GM19240 (cell line): Measurements from ENCODE around the gene EXD3.

Experiments
- DNase-seq: peaks from one replicate; pipeline ENCODE4 v3.0.0; 2011; ENCODE audit warnings: low spot score; ENCODE audit not compliant: insufficient read length

EXD3 gene

GRCh38 chr9:137276473-137277328 is 146.3 kb downstream of the EXD3 start:
- no peak for DNase-seq

GRCh38 chr9:137275588-137276472 is 147.1 kb downstream of the EXD3 start:
- no peak for DNase-seq

- DNase-seq, result no peak
Measured at GRCh38 chr9:137275203-137275587, 147.8 kb downstream of the EXD3 start.

DNA sequence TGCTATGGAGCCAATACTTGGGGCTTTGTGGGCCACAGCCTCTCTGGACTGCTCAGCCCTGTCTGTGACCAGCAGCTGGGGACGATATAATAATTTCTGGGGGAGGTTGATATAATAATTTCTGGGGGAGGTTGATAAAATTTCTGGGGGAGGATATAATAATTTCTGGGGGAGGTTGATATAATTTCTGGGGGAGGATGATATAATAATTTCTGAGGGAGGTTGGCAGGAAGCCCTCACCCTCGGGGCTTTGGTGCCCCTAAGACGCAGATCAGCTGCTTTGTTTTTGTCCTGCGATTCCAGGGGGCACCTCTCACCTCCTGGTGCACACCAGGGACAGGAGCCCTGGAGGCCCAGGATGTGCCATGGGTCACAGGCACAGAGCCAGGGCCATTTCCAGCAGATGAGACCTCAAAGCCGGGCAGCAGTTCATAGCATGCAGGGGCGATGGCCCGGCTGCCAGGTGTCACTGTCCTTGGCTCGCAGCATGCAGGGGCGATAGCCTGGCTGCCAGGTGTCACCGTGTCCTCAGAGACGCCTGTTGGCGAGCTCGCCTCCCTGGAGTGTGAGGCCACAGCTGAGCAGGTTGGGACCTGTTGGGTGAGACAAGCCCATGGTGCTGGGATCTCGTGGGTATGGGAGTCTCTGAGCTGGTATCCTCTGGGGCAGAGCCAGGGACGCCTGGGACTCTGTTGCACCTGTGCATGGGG is 149.2 kb downstream of the EXD3 start:
- DNase-seq, result no peak

DNA sequence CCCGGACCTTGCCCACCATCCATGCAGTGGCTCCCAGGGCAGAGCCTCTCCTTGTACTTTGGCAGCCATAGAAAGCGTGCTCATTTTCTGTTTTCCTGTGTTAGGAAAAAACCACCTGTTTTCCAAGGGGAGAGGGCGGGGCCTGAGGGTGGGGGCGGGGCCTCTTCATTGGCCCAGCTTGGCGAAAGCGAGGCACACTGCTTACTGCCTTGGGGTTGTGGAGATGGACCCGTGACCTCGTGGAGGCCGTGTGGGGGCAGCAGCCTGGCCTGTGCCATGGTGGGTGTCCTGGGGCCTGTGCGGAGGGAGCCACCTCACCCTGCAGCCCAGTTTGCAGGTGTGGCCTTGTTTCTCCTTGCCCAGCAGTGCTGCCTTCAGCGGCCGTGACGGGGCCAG is 149.9 kb downstream of the EXD3 start:
- no peak for DNase-seq

DNA sequence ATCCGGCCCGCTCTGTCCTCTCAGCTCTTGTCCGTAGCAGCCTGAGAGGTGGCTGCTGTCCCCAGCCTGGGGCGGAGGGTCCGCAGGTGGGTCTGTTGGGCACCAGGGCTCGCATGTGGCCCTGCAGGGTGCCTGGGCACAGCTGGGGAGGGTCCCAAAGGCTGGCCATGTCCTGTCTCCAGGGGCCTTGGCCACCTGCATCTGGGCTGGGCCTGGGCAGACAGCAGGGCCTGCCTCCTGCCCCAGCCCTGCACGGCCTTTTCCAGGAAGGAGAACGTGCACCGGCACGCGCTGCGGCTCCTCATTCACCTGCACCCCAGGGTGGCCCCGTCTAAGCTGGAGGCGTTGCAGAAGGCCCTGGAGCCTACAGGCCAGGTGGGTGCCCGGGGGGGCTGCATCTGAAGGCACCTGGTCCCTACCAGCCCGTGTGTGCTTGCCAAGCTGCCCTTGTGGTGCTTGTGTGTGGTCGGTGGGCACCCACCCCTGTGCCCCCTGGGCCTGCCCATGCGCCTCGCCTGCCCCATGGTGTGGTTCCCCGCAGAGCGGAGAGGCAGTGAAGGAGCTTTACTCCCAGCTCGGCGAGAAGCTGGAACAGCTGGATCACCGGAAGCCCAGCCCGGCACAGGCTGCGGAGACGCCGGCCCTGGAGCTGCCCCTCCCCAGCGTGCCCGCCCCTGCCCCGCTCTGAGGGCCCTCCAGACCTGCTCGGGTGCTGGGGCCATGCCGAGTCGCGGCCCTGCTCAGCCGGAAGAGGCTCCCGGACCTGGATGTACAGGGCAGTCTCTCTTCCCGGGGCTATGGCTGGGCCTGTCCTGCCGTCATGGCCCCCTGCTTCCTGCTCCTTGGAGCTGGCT is 150.5 kb downstream of the EXD3 start:
- DNase-seq, result no peak

DNA sequence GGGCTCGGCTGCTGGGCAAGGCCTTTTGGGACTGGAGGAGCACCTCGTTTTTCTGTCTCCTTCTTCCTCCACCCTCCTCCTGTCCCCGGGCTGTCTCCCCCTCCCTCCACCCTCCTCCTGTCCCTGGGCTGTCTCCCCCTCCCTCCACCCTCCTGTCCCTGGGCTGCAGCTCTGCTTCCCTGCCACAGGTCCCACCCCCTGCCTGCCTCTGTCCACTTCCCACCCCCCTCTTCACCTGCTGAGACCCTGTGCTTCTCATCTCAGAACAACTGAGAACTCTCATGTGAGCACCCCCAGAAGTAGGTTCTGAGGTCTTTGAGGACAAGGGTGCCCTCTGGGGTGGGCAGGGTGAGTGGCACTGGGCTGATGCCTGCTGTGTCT is 151.3 kb downstream of the EXD3 start:
- DNase-seq, result no peak

GRCh38 chr9:137270929-137271695 is 151.8 kb downstream of the EXD3 start:
- DNase-seq, result no peak

GRCh38 chr9:137269231-137269772 is 153.7 kb downstream of the EXD3 start:
- no peak for DNase-seq

GRCh38 chr9:137268538-137269201 is 154.3 kb downstream of the EXD3 start:
- no peak for DNase-seq

DNA sequence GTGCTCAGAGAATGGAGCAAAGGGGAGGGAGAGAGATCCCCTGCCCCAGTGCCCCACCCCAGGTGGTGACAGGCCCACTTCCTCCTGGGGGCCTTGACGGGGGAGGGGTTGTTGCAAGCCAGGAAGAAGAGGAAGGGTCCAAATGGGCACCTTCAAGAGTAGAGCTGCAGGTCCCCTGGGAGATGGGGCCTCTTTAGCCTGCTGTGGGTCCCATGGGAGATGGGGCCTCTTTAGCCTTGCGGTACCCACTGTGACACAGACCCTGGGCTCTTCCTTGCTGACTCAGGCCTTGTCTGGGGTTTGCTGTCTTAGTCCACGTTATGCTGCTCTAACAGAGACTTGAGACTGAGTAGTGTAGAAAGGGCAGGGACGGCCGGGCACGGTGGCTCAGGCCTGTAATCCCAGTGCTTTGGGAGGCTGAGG is 155.0 kb downstream of the EXD3 start:
- DNase-seq, result no peak

GRCh38 chr9:137266585-137267453 is 156.1 kb downstream of the EXD3 start:
- DNase-seq, result no peak

GRCh38 chr9:137266162-137266527 is 156.8 kb downstream of the EXD3 start:
- DNase-seq, result no peak

- no peak for DNase-seq
Measured at GRCh38 chr9:137265496-137266161, 157.3 kb downstream of the EXD3 start.

DNA sequence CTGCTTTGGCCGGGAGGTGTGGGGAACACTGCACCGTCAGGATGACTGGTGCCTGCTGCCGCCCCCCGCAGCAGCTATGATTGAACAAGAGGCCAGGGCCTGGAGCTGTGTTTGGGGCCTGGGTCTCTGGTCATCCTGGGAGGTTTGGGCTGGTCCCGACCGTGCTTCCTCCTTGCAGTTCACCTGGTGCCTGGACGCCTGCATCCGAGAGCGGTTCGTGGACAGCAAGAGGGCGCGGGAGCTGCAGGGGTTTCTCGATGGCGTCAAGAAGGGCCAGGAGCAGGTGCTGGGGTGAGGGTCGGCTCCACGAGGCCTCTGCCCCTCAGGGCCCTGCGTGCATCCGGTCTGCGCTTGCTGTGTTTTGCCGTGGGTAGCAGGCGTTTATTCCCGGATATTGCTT is 158.9 kb downstream of the EXD3 start:
- DNase-seq, result no peak

DNA sequence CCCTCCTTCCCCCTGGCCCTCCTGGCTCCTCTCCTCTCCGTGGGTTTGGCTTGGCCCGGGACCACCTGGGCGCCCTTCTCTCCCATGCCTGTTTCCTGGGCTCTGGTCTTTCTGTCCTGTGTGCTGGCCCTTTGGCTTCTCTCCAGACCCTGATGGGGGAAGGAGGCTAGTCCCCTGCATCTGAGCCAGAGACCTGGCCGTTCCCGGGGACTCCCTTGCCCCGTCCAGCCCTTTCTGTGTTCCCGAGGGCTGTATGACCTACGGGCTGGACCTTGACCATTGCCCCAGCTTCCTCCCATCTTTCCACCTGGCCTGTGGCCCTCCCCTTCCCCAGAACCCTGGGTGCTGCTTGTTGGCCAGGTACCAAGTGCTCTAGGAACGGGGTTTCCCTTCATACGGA is 159.5 kb downstream of the EXD3 start:
- no peak for DNase-seq

DNA sequence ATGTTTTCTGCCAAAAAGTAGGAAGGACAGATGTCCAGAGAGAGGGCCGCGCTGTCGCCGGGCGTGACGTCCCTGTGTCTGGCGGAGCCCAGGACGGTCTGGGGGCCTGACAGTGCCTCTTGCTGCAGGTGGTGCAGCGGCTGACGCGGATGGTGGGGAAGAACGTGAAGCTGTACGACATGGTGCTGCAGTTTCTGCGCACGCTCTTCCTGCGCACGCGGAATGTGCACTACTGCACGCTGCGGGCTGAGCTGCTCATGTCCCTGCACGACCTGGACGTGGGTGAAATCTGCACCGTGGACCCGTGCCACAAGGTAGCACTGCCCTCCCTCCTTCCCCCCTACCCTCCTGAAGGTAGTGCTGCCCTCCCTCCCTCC is 160.1 kb downstream of the EXD3 start:
- DNase-seq, result no peak
